Right ventricle myocardium inferior (tissue), 1 donor: ENCODE results near the gene F13A1. TPM values are rescaled to one million over a fixed set of nuclear protein-coding genes. Genes with fewer than 3 reads are reported as not detected.

Experiments used
- ATAC-seq: fragments of 200-7000 bp; cut with Tn5 transposase; one replicate; pipeline ENCODE4 v1.9.1; 2020; ENCODE audit warnings: mild to moderate bottlenecking, moderate library complexity
- DNase-seq: peaks from one replicate; pipeline ENCODE4 v3.0.0; 2021; ENCODE audit errors: missing footprints
- intact Hi-C: fragments of 100-400 bp; cut with DNase I; formaldehyde crosslinking; loops from one replicate; pipeline ENCODE4 v1.11.0; 2022
- total RNA-seq: library from RNA; stranded (reverse); fragmentation: NEBNext Ultra II Directional; extraction: Animal tissue kit (Norgen Biotek cat#: 25700); gene quantifications from one replicate; pipeline ENCODE4 v1.2.1, GENCODE V29; 2021
- donor health status: DM: no; HTN: yes; CAD: no; lungs with severe emphysema.

The F13A1 gene
- total RNA-seq, 1 donor from 2014 or later: 188 TPM

GRCh38 chr6:6256886-6257285 lies 63.6 kb downstream of the F13A1 start:
- intact Hi-C loops: no loop called here
- DNase-seq (no peak), ATAC-seq (no peak)

- ATAC-seq: no peak
- no peak for DNase-seq
- intact Hi-C loops: no loop called here
These were observed 64.2 kb downstream of the F13A1 start for GRCh38 chr6:6256259-6256658.

GRCh38 chr6:6251555-6252280 lies 68.7 kb downstream of the F13A1 start:
- intact Hi-C loops: no loop called here
- ATAC-seq (no peak), DNase-seq (no peak)

GRCh38 chr6:6248651-6249050 lies 71.8 kb downstream of the F13A1 start:
- no peak for DNase-seq
- no peak for ATAC-seq
- intact Hi-C loops: no loop called here

- DNase-seq (no peak), ATAC-seq (no peak)
- intact Hi-C loops: no loop called here
These were observed 73.9 kb downstream of the F13A1 start for GRCh38 chr6:6246544-6246943.

GRCh38 chr6:6244624-6245023 lies 75.8 kb downstream of the F13A1 start:
- ATAC-seq (no peak), DNase-seq (no peak)
- intact Hi-C loops: no loop called here

- intact Hi-C loops: no loop called here
- ATAC-seq: no peak
- DNase-seq: no peak
These were observed 76.6 kb downstream of the F13A1 start for GRCh38 chr6:6243846-6244245.

- intact Hi-C loops: no loop called here
- no peak for DNase-seq
- no peak for ATAC-seq
These were observed 80.6 kb downstream of the F13A1 start for GRCh38 chr6:6239598-6240581.

- no peak for DNase-seq
- ATAC-seq: no peak
- intact Hi-C loops: no loop called here
These were observed 83.6 kb downstream of the F13A1 start for GRCh38 chr6:6236730-6237469.

- ATAC-seq (no peak), DNase-seq (no peak)
- intact Hi-C loops: no loop called here
These were observed 84.7 kb downstream of the F13A1 start for GRCh38 chr6:6235786-6236185.

GRCh38 chr6:6234963-6235362 lies 85.5 kb downstream of the F13A1 start:
- DNase-seq: no peak
- ATAC-seq: no peak
- intact Hi-C loops: no loop called here

GRCh38 chr6:6230286-6230685 lies 90.2 kb downstream of the F13A1 start:
- no peak for ATAC-seq
- intact Hi-C loops: no loop called here
- DNase-seq: no peak

- ATAC-seq (no peak), DNase-seq (no peak)
- intact Hi-C loops: loop anchor here (5.0 kb wide), 1 partner anchor 314 kb away; no protein-coding TSS in a partner anchor
These were observed 92.6 kb downstream of the F13A1 start for GRCh38 chr6:6227896-6228295.

- DNase-seq: no peak
- intact Hi-C loops: loop anchor here (5.0 kb wide), 1 partner anchor 316 kb away; no protein-coding TSS in a partner anchor
- no peak for ATAC-seq
These were observed 94.5 kb downstream of the F13A1 start for GRCh38 chr6:6225885-6226529.

- no peak for DNase-seq
- intact Hi-C loops: loop anchor here (5.0 kb wide), 2 partner anchors 267 to 317 kb away; no protein-coding TSS in a partner anchor
- ATAC-seq: no peak
These were observed 95.5 kb downstream of the F13A1 start for GRCh38 chr6:6224933-6225486.

GRCh38 chr6:6221787-6222535 lies 98.5 kb downstream of the F13A1 start:
- intact Hi-C loops: loop anchor here (5.0 kb wide), 1 partner anchor 270 kb away; no protein-coding TSS in a partner anchor
- DNase-seq (no peak), ATAC-seq (no peak)

- DNase-seq (no peak), ATAC-seq (no peak)
- intact Hi-C loops: loop anchor here (5.0 kb wide), 1 partner anchor 272 kb away; no protein-coding TSS in a partner anchor
These were observed 99.7 kb downstream of the F13A1 start for GRCh38 chr6:6220718-6221117.
